HG03060 (cell line): Measurements from ENCODE around the gene GSAP.

Experiments used
- ATAC-seq: cut with Tn5 transposase; IDR thresholded peaks from one replicate; pipeline ENCODE4 v1.9.1; 2021; ENCODE audit warnings: low read depth, moderate number of reproducible peaks; ENCODE audit not compliant: unreplicated experiment

GSAP gene

DNA sequence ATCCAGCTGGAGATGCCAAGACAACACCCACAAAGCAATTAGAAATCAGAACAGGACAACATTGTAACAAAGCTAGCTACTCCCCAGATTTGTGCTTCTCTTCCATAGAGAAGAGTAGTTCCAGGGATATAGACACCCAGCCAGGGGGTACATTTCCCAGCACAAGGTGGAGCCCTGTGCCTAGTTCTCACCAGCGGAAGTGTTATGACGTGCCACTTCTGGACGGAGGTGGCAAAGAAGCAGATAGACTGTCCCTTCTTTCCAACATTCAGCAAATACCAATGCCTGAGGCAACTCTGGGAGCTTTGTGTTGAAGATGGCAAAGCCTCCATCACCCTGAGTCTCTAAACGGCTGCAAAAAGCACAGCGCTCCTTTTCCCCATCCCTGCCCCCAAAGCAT lies 23.4 kb upstream of the GSAP start:
- ATAC-seq, result no peak

DNA sequence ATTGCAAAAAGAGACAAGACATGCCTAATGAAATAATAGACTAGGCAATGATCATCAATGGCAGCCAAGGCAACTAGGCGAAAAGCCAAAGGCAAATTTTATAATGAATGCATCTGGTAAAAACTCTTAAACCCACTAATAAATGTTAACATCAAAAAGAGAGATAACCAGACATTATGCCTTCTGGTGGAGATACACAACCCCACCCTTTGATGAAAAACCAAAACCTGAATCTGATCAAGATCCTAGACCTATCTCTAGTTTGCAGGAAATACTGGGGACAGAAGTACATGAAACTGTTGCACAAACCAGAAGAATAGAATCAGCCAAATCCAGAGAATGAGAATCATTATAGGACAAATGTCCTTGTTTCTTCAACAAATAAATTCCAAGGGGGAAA lies 22.0 kb upstream of the GSAP start:
- ATAC-seq, result no peak

DNA sequence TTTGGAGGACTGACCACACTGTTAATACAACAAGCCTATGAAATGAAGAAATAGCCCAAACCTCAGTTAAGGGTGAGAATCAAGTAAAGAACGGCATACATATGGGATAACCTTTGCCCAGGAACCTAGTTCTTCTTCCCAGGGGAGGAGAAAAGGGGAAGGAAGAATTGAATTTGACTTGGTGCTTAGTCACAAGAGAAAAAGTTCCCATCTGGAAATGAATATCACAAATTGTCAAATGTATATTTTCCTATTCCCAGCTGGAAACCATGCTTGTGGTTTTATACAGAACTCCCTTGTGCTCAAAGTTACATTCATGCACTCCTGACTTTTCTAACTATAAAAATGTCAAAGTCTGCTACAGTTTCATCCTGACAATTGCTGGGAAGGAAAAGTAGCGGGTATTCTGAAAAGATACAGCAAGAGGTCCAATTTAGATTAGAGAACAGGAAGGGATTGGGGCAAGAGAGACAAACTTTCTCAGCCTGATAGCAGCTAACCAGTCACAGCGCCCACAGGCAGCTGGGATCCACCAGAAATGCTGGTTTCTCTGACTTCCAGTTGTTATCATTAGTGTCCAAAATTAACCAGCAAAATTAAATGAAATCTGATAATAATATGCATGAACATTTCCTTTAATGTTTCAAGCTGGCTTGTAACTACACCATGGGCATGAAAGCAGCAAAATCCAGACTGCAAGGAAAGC lies 18.6 kb upstream of the GSAP start:
- ATAC-seq, result no peak

DNA sequence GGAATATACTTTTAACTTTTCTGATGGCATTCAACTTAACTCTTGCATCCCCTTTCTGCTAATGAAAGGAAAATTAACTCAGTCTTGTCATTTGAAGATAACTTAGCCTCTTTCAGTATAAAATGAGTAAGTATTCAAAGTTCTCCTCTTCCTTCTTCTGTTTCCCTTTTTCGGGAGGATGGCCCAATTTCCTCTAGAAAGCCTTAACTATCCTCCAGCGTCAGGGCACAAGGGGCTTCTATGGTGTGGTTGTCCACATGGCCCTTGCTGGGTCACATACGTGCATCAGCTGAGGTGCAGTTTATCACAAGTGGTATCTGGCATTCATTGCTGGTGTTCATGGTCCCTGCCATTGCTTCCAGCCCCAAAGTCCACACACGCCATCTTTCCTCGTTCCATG lies 17.8 kb upstream of the GSAP start:
- ATAC-seq, result no peak

DNA sequence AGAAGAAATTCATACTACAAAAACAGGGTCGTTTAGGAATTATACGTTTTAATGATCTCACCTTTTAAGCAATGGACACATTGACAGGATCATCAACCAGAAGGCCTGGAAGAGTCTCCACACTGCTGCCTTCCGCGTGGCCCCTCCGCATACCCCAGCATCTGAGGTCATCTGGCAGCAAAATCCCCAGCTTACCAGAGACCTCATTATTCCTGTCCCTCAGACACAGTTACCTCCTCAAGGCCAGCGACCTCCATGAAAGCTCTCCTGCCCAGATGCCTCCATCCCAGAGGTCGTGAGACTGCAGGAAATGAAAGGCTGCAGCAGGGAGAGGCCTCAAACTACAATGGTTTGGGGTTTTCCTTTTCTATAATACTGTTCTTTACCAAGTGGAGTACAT lies 14.8 kb upstream of the GSAP start:
- no peak for ATAC-seq

DNA sequence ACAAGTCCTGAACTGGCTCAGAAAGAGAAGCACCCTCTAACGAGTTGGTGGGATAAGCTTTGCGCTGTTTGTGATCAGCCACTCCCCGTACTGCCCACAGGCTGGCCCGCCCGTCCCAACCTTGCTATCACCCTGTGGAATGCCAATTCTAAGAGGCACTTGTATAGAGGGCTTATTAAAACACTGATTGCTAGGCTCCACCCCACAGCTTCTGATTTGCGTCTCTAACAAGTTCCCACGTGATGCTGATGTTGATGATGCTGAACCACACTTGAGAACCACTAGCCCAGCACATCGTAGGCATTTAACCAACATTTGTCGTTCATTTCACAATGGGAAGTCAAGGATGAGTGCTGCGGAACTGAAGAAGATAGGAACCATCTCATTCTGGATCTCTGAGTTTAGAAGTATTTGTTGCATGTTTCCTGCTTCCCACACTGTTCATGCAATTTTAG lies 12.7 kb upstream of the GSAP start:
- no peak for ATAC-seq

DNA sequence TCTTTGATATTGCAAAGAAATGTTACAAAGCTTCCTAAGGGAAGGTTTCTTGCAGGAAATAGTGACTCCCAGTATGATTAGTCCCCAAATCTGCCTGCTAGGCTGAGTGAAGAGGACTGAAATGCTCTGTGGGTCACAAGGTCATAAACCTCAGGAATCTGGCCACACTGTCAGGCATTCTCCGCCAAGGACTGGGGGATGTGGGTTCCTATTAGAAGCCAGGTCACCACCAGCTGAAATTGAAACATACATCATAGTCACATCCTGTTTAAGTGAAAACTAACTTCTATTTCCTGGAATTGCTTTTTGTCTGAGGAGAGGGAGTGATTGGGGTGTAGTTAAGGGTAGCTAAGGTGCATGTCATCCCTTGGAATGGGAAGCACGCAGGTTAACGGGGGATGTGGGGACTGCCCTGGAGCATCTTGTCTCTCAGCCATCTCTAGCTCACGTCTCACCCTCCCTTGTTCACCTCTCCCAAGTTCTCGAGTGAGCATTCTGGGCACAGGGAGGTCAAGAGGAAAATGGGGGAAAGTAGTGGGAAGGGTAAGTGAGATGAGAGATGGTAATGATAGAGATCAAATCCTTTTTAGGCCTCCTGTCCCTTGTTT lies 12.0 kb upstream of the GSAP start:
- ATAC-seq, result no peak

DNA sequence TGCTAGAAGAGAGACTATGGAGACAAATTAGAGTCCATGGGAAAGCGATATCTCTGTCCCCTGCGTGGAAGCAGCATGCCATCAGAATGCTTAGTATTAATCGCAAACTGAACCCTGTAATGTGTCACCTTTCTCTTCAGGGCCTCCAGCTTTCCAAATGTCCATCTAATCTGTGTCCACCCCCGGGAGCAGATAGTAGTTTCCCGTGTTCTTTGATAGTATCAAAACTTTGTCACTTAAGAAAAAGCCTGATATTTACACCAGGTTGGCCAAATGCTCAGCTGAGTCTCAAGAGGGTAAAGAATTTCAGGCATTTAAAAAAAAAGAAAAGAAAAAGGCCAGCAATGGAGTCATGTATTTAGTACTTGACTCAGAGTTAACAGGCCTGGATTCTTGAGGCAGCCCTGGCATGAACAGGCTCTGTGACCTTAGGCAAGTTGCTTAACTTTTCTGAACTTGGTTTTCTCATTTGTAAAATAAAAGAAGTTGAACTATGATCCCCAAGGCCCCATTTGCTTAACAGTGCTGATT lies 10.4 kb upstream of the GSAP start:
- no peak for ATAC-seq

DNA sequence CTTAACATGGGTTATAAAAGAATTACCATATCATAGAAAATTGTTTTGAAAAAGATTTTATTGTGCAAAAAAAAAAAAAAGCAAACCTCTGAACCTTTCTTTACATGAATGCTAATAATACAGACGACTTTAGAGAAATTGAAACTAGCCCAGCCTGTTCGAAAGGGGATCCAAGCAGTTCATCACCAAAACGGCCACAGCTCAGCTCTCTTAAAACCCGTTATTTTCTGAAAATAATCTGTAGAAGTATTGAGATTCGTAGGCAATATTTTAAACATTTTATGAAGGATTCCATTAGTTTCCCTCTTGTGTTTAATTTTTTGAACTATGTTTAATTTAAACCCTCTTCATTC lies 9.9 kb upstream of the GSAP start:
- ATAC-seq, result no peak

DNA sequence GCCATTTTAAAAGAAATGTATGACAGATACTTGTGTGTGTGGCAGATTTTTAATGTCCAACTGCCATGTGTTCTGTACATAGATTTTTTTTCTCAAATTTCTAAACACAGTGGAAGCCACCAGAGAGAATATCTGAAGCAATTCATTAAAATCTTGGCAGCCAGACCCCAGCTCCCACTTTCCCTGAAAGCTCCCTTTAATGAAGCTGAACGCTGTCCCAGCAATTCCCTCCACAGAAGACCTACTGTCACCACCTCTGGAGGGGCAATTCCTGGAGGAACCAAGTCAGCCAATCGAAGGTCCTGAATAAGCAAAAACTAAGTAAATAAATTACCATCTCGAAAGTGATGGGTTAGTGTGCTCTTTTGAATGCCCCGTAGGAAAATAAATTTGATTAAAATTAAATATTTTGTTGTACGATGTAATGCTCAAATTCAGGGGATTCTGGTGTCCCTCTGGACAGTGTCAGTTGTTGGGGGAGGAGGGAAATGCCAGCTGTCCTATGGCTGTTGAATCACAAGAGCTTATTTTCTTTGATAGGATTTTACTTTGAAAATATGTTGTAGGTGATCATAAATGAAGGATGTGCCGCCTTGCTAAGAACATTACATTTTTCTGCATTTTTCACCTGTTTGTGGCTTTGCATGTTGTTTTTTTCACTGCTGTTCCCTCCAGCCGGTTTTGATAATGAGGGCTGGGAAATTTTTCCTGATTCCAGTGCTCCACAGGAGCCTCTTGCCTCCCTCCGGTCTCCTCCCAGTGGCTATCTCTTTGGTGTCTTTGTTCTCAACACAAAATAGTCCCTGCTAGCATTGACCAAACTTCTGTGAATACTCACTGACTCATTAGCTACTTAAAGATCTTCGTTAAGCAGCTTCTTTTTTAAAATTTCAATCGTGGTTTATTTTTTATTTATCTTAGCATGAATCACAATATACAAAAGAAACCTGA lies 9.2 kb upstream of the GSAP start:
- ATAC-seq, result no peak

DNA sequence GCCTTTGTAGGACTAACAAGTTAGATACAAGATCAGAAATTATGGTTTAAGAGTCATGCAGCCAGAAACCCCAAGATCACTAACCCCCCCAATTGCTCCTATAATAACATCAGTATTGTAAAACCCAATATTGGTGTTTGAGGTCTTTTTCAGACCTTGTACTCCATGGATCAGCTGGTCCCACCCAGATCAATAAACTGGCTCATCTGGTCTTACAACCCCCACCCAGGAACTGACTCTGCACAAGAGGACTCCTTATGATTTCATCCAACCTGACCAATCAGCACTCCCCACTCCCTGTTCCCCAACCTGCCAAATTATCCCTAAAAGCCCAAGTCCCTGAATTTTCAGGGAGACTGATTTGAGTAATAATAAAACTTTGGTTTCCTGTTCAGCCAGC lies 6.4 kb upstream of the GSAP start:
- no peak for ATAC-seq

DNA sequence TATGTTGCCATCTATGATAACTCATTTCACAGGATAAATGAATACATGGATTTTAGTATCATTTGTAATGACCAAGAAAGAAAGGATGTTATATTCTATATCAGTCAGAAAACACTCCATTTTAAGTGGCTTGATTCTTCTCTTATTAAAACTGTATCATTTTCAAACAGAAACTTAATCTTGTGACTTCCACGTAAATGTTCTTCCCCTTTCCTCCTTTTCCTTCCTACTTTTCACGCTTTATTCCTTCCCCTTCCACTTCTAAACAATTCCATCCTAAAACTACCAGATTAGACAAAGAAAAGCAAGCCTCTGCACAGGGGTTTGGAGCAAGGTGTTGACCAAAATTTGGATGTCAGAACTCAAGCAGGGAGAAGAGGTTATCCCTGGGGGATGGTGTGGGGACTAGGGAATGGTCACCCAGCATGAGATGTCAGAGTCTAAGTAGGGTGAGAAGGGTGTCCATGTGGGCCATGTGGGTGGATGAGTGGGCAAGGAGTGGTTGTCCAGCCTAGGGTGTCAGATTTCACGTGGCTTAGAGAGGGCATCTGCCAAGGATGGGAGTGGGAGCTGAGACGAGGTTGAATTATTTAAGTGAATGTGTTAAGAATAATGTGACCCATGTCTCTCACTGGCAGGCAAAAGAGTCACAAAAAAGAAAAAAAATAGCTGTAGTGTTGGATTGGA lies 5.0 kb upstream of the GSAP start:
- ATAC-seq, result no peak

DNA sequence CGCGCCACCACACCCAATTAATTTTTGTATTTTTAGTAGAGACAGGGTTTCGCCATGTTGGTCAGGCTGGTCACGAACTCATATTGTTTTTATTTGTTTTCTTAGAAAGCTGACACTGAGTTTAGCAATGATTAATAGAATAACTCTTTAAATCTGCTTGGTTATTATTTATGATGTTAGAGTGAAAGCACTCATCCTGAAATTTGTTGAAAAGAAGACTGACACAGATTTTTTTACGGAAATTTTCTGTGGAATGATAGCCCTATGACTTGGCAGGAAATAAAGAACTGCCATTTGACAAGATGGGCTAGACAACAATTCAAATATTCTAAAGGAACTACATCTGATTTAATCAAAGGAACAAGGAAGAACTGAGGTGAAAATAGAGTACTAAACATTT lies 4.3 kb upstream of the GSAP start:
- ATAC-seq, result no peak

DNA sequence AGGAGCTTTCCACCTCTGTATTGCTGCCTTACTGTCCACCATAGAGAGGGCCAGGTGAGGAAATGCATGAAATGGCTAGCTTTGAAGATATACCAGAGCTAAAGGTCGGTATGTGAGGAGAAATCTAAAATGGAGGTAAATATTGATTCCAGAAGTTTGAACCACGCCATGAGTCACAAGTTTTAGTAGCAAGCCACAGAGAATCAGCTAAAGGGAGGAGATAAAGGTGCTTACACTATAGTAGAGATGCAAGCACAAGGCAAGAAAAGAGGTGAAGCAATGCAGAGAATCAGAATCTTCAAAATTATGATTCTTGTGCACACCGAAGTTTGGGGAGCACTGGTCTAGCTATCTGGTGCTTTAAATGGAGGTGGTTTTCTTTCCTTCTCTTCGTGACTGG lies 3.0 kb upstream of the GSAP start:
- ATAC-seq, result no peak

DNA sequence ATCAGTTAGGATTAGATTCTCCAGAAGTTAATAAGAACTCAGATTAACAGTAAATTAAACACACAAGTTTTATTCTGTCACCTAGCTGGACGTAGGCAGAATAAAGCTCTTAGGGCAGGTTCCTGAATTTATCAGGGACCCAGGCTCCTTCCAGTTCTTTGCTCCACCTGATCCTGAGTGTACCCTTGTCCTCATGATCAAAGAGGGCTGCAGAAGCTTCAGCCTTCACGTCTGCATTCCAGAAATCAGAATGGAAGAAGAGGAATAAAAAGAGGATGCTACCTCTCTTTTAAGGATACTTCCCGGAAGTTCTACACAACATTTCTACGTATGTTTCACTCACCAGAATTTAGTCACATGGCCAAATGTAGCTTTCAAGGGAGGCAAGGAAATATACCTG lies 1.7 kb upstream of the GSAP start:
- no peak for ATAC-seq

DNA sequence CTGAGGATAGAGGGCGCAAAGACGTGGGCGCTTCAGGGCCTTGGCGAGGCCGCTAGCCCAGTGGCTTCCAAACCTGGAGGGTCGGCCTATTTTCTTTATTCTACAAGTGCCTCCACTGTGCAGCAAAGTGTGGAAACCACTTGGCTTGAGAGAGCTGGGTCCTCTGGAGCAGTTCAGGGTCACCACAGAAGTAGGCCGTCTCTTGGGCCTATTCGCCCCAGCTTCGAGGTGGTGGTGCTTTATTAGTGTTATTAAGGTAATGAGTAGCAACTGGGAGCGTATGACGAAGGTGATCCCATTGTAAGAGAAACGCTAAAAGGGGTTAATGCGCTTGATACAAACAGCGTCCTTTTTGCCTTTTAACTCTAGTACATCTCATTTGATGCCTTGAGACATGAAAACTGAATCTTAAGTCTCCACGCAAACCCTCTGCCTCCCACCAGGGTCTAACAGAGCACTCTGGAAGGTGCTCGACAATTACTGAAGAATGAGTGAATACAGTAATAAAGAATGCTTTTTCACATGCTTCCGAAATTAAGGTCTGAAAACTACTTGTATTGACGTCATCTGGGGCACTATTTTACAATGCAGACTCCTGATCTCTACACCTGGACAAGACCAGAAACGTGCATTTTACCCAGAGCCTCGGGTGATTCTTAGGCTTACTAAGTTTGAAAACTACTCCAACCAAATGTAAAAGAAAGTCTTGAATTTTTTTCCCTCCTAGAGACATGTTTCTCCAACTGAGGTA lies 647 bp upstream of the GSAP start:
- no peak for ATAC-seq

DNA sequence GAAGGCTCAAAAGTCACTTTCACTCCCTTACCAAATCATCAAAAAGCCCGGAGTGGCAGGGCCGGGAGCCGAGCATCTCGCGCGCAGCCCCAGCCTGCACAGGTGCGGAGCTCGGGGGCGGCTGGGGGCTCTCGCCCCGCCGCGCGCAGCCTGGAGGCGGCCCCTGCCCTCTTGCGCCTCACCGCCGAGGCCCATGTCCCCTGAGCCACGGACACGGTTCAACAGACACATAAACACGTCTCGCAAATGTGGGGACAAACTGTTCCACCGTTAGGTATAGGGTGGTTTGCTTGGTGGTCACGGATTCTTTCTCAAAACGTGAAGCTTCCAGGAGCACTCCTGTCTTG lies 700 bp downstream of the GSAP start:
- no peak for ATAC-seq

DNA sequence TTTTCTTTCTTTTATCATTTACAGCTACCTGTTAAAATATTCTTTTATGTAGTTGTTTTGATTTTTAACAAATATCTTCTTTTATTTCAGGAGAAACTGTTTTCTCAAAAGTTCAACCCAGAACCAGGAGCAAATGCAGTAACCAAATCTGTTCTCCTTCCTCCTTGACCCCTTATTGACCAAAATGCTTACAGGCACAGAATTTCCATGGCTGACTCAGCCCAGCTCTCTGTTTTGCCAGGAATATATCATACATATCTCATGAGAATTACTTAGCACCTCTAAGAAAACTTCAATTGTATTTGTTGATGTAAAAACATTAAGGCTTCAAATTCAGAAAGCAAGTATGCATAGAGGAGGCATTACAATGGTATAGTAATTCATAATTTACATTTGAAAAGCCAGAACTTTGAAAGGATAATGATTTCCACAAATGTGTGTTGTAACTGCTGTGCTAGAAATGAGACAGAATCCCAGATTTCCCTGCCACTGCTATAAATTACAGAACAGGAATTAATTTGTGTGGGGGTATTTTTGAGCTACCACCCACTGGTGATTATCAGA lies 2.2 kb downstream of the GSAP start:
- no peak for ATAC-seq

DNA sequence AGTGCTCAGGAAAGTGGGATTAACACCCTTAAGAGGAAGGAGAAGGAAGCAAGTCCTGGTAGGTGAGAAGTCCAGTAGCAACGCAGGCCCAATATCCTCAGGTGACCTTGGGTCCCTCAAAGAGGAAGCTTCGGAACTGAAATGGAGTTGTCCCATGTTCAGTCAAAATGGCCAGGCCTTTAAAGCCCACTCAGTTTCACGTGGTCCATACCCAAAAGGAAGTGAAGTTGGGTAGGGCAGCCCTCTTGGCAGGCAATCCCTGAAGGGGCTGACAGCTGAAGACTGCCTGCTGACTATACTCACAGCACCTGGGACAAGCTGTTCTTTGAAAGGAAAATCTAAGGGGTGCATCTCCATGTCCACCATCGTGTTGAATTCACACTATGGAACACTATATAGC lies 3.0 kb downstream of the GSAP start:
- no peak for ATAC-seq
